Adrenal gland (tissue), 12 donors: Measurements from ENCODE around the gene AGBL1. TPM values are rescaled to one million over a fixed set of nuclear protein-coding genes. Genes with fewer than 3 reads are reported as not detected.

Experiments used
- DNase-seq, 7 donors: peaks; one replicate each; pipeline ENCODE4 v3.0.0-alpha.2; 2019 to 2020
- H3K27ac ChIP-seq, 5 donors: fragments of 200-600 bp; sonication (generic) in 4 of 5; 1 replicate in 3 of 5; 2 replicates in 2 of 5; pipeline versions ENCODE4 v1.5.1 to v1.8.0; 2016 to 2020; ENCODE audit warnings: mild to moderate bottlenecking in 1 of 5
- H3K27me3 ChIP-seq: fragments of 200-600 bp; 2 replicates; pipeline ENCODE4 v1.8.0; 2021
- H3K36me3 ChIP-seq, 2 donors: fragments of 200-600 bp; replicated peaks in 1 of 2; 1 replicate in 1 of 2; 2 replicates in 1 of 2; pipeline versions ENCODE4 v1.5.1 to v1.8.0; 2018 to 2022
- H3K4me1 ChIP-seq, 2 donors: fragments of 200-600 bp; replicated peaks in 1 of 2; 1 replicate in 1 of 2; 2 replicates in 1 of 2; pipeline versions ENCODE4 v1.5.1 to v1.8.0; 2018 to 2021
- H3K4me3 ChIP-seq, 4 donors: fragments of 200-600 bp; sonication (generic) in 3 of 4; one replicate each; pipeline ENCODE4 v1.5.1; 2016 to 2018
- H3K9me3 ChIP-seq, 3 donors: fragments of 200-600 bp; sonication (generic) in 1 of 3; replicated peaks in 1 of 3; 1 replicate in 2 of 3; 2 replicates in 1 of 3; pipeline versions ENCODE4 v1.5.1 to v1.8.0; 2016 to 2021
- CTCF ChIP-seq, 6 experiments: fragments of 450-650 bp in 4 of 6; fragments of 200-600 bp in 2 of 6; sonication (generic) in 1 of 6; IDR thresholded peaks; 1 replicate in 5 of 6; 2 replicates in 1 of 6; pipeline versions ENCODE4 v1.5.1 to v1.8.0; 2016 to 2021; ENCODE audit warnings: antibody characterized with exemption in 6 of 6, mild to moderate bottlenecking in 2 of 6, moderate library complexity in 1 of 6
- POLR2A ChIP-seq, 2 donors: fragments of 450-650 bp; IDR thresholded peaks; one replicate each; pipeline ENCODE4 v1.6.1; 2017; ENCODE audit warnings: antibody characterized with exemption in 2 of 2, mild to moderate bottlenecking in 2 of 2, moderate library complexity in 1 of 2
- WGBS, 4 donors: extraction: QIAGEN DNeasy Blood & Tissue Kit in 2 of 4; methylation state at CpG; one replicate each; pipeline versions ENCODE4 v1.1.5 to v1.1.7; 2013 to 2017; 5-methylcytosine and 5-hydroxymethylcytosine counted together
- intact Hi-C, 2 donors: fragments of 100-400 bp; cut with DNase I; formaldehyde crosslinking; loops; one replicate each; pipeline versions ENCODE4 v1.14.1 to v1.15.0; 2022 to 2023
- polyA plus RNA-seq, 3 donors: library from polyadenylated mRNA; stranded (reverse); fragments of 200-250 nt in 2 of 3; fragments of 350-450 nt in 1 of 3; fragmentation: Illumina TruSeq in 1 of 3; extraction: RNeasy Lipid Tissue Mini Kit (QIAGEN cat#74804) in 1 of 3; gene quantifications; one replicate each; pipeline ENCODE4 v1.2.3, GENCODE V29; 2013 to 2014
- total RNA-seq, 9 donors: library from RNA; depleted of rRNA in 4 of 9; stranded (reverse); fragments of >200 nt in 4 of 9; fragments of 120-200 nt in 1 of 9; fragmentation: NEBNext Ultra II Directional in 1 of 9; extraction: Animal tissue kit (Norgen Biotek cat#: 25700) in 1 of 9; gene quantifications; one replicate each; pipeline versions ENCODE4 v1.1.0 to v1.2.4, GENCODE V29; 2013 to 2023
- donor health status: healthy with polysubstance abuse.
- donor health status: Bipolar disorder and iron deficiency.
- donor health status: DM: yes; HTN: yes; CAD: no.
- donor health status: DM: no; HTN: no; CAD: no.
- donor health status: DM: no; HTN: no; CAD: no.
- donor health status: DM: yes; HTN: yes; CAD: no.

Gene AGBL1
- total and polyA plus RNA-seq, 12 donors: 0.04 to 0.07 (median 0.06) TPM; not detected in 9

- no peak for DNase-seq
- H3K36me3 ChIP-seq: no peaks in the 10 kb centered on the region
- no peaks in the 10 kb centered on the region for H3K27me3 ChIP-seq
- H3K9me3 ChIP-seq: no peaks in the 10 kb centered on the region
- no peak overlapping the region for H3K27ac ChIP-seq
- no peak for TF ChIP-seq CTCF (IDR thresholded peaks at IDR 0.05)
- no peak overlapping the region for H3K4me3 ChIP-seq
- intact Hi-C loops: no loop called here
- WGBS, 4 donors: 33 to 52% (median 38%) methylated on average over 2 of the region's 2 CpGs
- no peaks in the 10 kb centered on the region for H3K4me1 ChIP-seq
Observed at GRCh38 chr15:86634992-86635638, 555.4 kb downstream of the AGBL1 start.

- Histone ChIP-seq H3K4me1 (no peaks in the 10 kb centered on the region), H3K27ac (no peak overlapping the region), H3K27me3 (peaks cover 4% of the 10 kb centered on the region), H3K36me3 (no peaks in the 10 kb centered on the region), H3K4me3 (no peak overlapping the region), H3K9me3 (no peaks in the 10 kb centered on the region)
- TF ChIP-seq POLR2A (IDR thresholded peaks at IDR 0.05) (no peak), CTCF (IDR thresholded peaks at IDR 0.05) (no peak)
- WGBS, 4 donors: 71 to 86% (median 77%) methylated on average over 3 of the region's 3 CpGs
- DNase-seq: no peak
- intact Hi-C loops: no loop called here
Observed at GRCh38 chr15:86644339-86644738, 564.7 kb downstream of the AGBL1 start.

GRCh38 chr15:86645925-86646500 lies 566.3 kb downstream of the AGBL1 start:
- H3K4me3 ChIP-seq: no peak overlapping the region
- H3K27ac ChIP-seq: no peak overlapping the region
- intact Hi-C loops: no loop called here
- WGBS, 4 donors: 70 to 81% (median 79%) methylated on average over 7 of the region's 7 CpGs
- H3K9me3 ChIP-seq: no peaks in the 10 kb centered on the region
- H3K36me3 ChIP-seq: no peaks in the 10 kb centered on the region
- peaks cover 4% of the 10 kb centered on the region for H3K27me3 ChIP-seq
- no peaks in the 10 kb centered on the region for H3K4me1 ChIP-seq
- no peak for TF ChIP-seq CTCF (IDR thresholded peaks at IDR 0.05)
- TF ChIP-seq POLR2A (IDR thresholded peaks at IDR 0.05): no peak
- no peak for DNase-seq

- WGBS, 4 donors: 77 to 89% (median 83%) methylated on average over 2 of the region's 2 CpGs
- H3K9me3 ChIP-seq: no peaks in the 10 kb centered on the region
- peaks cover 4% of the 10 kb centered on the region for H3K27me3 ChIP-seq
- no peaks in the 10 kb centered on the region for H3K36me3 ChIP-seq
- H3K4me1 ChIP-seq: no peaks in the 10 kb centered on the region
- TF ChIP-seq CTCF (IDR thresholded peaks at IDR 0.05) (no peak), POLR2A (IDR thresholded peaks at IDR 0.05) (no peak)
- H3K27ac ChIP-seq: no peak overlapping the region
- H3K4me3 ChIP-seq: no peak overlapping the region
- intact Hi-C loops: no loop called here
- no peak for DNase-seq
Observed at GRCh38 chr15:86647810-86648440, 568.3 kb downstream of the AGBL1 start.
